HEK293T (cell line): Measurements from ENCODE around the gene CLN6.
A peak's percentile ranks its signal among the peaks of the same experiment; 100 is the strongest.
"Not testable (repeated sequence)": the region's sequence is repeated elsewhere in the genome, so short reads cannot be mapped to it uniquely, and the experiment has no call there.

Source experiments
- CTCF ChIA-PET: fragments of 350-600 bp; formaldehyde crosslinking; extraction: SDS; loops from one replicate; lab custom pipeline; 2021; ENCODE audit warnings: antibody characterized with exemption, inconsistent platforms; lab: Yijun Ruan, JAX
- POLR2A ChIA-PET: fragments of 350-600 bp; formaldehyde crosslinking; extraction: SDS; loops from one replicate; lab custom pipeline; 2020; ENCODE audit warnings: antibody characterized with exemption, inconsistent platforms; lab: Yijun Ruan, JAX
- DNase-seq: peaks from one replicate; pipeline ENCODE4 v3.0.0; 2012; ENCODE audit warnings: mixed read lengths; ENCODE audit errors: extremely low spot score
- ARNT ChIP-seq: fragments of 450-650 bp; IDR thresholded peaks from 2 replicates; pipeline ENCODE4 v1.6.1; 2017; ENCODE audit warnings: mild to moderate bottlenecking
- BHLHE40 ChIP-seq: fragments of 450-650 bp; IDR thresholded peaks from 2 replicates; pipeline ENCODE4 v1.6.1; 2016; ENCODE audit warnings: mild to moderate bottlenecking, moderate library complexity, borderline replicate concordance
- CTBP1 ChIP-seq: fragments of 450-650 bp; IDR thresholded peaks from 2 replicates; pipeline ENCODE4 v1.6.1; 2016; ENCODE audit warnings: borderline replicate concordance
- ELF4 ChIP-seq: fragments of 450-650 bp; IDR thresholded peaks from 2 replicates; pipeline ENCODE4 v1.6.1; 2017; ENCODE audit warnings: antibody characterized with exemption
- FOXA1 ChIP-seq: fragments of 450-650 bp; IDR thresholded peaks from 2 replicates; pipeline ENCODE4 v1.6.1; 2016; ENCODE audit warnings: mild to moderate bottlenecking
- FOXK2 ChIP-seq: fragments of 450-650 bp; IDR thresholded peaks from 2 replicates; pipeline ENCODE4 v1.6.1; 2016; ENCODE audit warnings: mild to moderate bottlenecking
- FOXM1 ChIP-seq: fragments of 450-650 bp; IDR thresholded peaks from 2 replicates; pipeline ENCODE4 v1.6.1; 2017; ENCODE audit warnings: mild to moderate bottlenecking, borderline replicate concordance
- HDGF ChIP-seq: fragments of 450-650 bp; IDR thresholded peaks from 2 replicates; pipeline ENCODE4 v1.6.1; 2017; ENCODE audit warnings: antibody characterized with exemption, borderline replicate concordance
- L3MBTL2 ChIP-seq: fragments of 450-650 bp; conservative IDR thresholded peaks from 2 replicates; pipeline ENCODE4 v1.6.1; 2016; ENCODE audit warnings: mild to moderate bottlenecking
- LEF1 ChIP-seq: fragments of 450-650 bp; IDR thresholded peaks from 2 replicates; pipeline ENCODE4 v1.6.1; 2017; ENCODE audit warnings: mild to moderate bottlenecking, borderline replicate concordance
- NFRKB ChIP-seq: fragments of 450-650 bp; IDR thresholded peaks from 2 replicates; pipeline ENCODE4 v1.6.1; 2016; ENCODE audit warnings: mild to moderate bottlenecking, moderate library complexity
- SP1 ChIP-seq: fragments of 450-650 bp; IDR thresholded peaks from 2 replicates; pipeline ENCODE4 v1.6.1; 2017
- SUZ12 ChIP-seq: fragments of 450-650 bp; IDR thresholded peaks from 2 replicates; pipeline ENCODE4 v1.6.1; 2016; ENCODE audit warnings: mild to moderate bottlenecking
- TARDBP ChIP-seq: fragments of 450-650 bp; IDR thresholded peaks from 2 replicates; pipeline ENCODE4 v1.6.1; 2016
- ZNF384 ChIP-seq: fragments of 450-650 bp; IDR thresholded peaks from 2 replicates; pipeline ENCODE4 v1.6.1; 2016
- TF ChIP-seq, protein P1 (sequence below): fragments of 450-650 bp; IDR thresholded peaks from 2 replicates; pipeline ENCODE4 v1.6.1; 2016

Gene CLN6

DNA sequence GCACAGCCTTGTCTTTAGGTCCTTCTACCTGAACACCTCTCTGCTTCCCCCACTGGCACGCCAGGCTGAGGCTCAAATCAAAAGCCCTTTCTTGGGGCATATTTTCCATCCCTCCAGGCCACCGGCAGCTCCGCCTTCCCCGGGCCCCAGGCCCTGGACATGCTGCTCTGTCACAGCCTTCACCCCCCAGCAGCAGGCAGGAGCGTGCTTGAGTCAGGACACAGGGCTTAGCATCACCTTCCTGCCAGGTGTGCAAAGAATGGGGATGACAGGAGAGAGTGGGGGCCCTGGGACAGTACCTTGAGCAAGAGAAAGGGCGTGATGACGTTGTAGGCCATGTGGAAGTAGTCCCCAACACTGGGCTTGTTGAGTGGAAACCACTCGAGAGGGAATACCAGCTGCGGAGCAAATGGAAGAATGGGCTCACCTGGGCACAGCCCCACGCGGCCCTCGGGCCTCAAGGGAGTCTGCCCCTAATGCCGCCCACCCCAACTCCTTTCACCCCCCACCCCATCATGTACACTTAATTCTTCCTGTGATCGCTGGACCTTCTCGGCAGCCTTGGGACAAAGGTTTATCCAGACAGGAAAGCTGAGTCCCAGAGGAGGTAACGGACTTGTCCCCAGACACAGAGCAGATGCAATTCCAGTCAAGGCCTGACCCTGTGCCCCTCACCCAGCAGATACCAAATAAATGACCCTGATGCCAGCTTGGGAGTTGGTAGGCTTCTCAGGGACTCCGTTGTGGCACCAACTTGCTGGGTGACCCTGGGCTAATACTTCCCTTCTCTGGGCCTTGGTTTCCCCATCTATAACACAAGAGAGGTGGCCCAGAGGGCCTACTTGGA is 15.3 kb downstream of the CLN6 start:
- ChIA-PET CTCF (no interaction called here), POLR2A (no interaction called here)
- no peak for DNase-seq
- TF ChIP-seq SUZ12 (no peak), ARNT (no peak), ELF4 (no peak), LEF1 (no peak), FOXK2 (no peak), CTBP1 (no peak), SP1 (no peak), L3MBTL2 (no peak), NFRKB (no peak), ZNF384 (no peak), FOXM1 (no peak)
- TF ChIP-seq, protein P1, sequence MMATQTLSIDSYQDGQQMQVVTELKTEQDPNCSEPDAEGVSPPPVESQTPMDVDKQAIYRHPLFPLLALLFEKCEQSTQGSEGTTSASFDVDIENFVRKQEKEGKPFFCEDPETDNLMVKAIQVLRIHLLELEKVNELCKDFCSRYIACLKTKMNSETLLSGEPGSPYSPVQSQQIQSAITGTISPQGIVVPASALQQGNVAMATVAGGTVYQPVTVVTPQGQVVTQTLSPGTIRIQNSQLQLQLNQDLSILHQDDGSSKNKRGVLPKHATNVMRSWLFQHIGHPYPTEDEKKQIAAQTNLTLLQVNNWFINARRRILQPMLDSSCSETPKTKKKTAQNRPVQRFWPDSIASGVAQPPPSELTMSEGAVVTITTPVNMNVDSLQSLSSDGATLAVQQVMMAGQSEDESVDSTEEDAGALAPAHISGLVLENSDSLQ = no peak

- CTCF ChIA-PET, POLR2A ChIA-PET, DNase-seq: not testable (repeated sequence)
These were observed 16.1 kb downstream of the CLN6 start for GRCh38 chr15:68213491-68213845.

DNA sequence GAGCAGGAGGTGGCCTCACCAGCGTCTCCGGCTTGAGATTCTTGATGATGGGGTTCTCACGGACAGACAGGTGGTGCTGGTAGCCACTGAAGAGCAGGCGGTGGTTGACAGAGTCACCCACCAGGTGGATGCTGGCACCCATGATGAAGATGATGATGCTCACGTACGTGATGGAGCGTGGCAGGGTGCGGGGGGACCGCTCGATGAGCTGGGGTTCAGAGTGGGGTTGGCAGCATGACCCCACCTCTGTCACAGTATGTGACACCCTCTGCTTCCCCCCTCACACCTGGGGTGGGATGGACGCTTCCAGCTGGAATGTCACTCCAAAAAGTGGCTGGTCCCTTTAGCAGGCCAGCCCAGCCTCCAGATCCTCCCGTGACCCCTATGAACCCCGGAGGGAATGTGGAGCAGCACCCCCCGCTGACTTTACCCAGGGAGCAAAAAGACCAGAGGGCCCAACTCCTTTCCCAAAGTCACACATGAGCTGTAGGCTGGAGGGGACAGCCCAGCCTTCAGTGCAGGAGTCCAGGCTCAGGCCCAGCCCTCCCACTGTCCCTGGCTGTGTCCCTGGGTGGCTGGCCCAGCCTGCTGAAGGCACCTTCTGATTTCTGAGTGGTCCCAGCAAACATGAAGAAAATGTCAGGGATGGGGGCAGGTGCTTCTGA is 17.7 kb downstream of the CLN6 start:
- POLR2A ChIA-PET = interaction anchor here (0.8 kb wide), 1 partner anchor 17 kb away, joined by 3 read pairs; no protein-coding TSS in a partner anchor
- CTCF ChIA-PET = interaction anchor here (0.6 kb wide), 1 partner anchor 334 kb away, joined by 3 read pairs; no protein-coding TSS in a partner anchor
- TF ChIP-seq BHLHE40 = no peak
- TF ChIP-seq FOXM1 = no peak
- no peak for TF ChIP-seq ARNT
- no peak for DNase-seq

- DNase-seq = peak; percentile 76
- TF ChIP-seq NFRKB (no peak), ARNT (no peak), L3MBTL2 (no peak)
- ChIA-PET POLR2A (interaction anchor here (0.8 kb wide), 1 partner anchor 16 kb away, joined by 3 read pairs; no protein-coding TSS in a partner anchor), CTCF (interaction anchor here (0.6 to 1.0 kb wide), 2 partner anchors 18 to 334 kb away, joined by 3 read pairs; no protein-coding TSS in a partner anchor)
These were observed 18.5 kb downstream of the CLN6 start for GRCh38 chr15:68210821-68211655.

- POLR2A ChIA-PET = no interaction called here
- CTCF ChIA-PET = interaction anchor here (1.0 kb wide), 1 partner anchor 17 kb away, joined by 3 read pairs; no protein-coding TSS in a partner anchor
- no peak for DNase-seq
- TF ChIP-seq HDGF (no peak), FOXM1 (no peak), CTBP1 (no peak), NFRKB (no peak), SP1 (no peak), LEF1 (no peak), ZNF384 (no peak), FOXA1 (no peak), ELF4 (no peak), FOXK2 (no peak), TARDBP (no peak), ARNT (no peak), SUZ12 (no peak), L3MBTL2 (no peak), BHLHE40 (no peak)
- TF ChIP-seq, protein P1 = no peak
These were observed 19.1 kb downstream of the CLN6 start for GRCh38 chr15:68210409-68210756.

DNA sequence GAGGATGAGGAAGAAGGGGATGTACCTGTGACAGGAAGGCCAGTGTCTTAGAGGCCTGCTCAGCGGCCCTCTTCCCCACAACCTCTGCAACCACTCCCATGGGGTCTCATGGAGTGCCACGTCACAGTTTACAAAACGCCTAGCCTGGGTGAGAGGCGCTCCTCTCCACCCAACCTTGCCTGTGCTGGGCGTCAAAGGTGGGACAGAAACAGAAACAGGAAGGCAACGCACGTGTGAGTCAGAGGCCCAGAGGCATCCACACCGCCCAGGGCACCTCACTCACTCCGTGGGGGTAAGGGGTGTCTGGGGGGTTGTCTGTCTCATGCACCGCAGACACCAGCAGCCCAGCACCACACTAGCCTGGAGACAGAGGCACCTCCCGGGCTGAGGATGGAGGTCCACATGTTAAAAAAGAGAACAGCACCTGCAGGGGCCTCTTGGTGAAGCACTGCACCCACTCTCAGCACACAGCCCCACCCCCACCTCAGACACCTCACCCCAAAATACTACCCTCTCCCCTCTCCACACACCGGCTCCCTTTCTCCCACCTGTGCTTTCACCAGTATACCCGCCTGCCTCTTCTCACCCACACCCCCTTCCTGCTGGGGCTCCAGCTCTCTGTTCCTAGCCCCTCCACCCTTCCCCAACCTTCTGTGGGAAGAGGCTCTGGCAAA is 19.7 kb downstream of the CLN6 start:
- ChIA-PET POLR2A (no interaction called here), CTCF (no interaction called here)
- DNase-seq = no peak
- TF ChIP-seq ZNF384 (no peak), ELF4 (no peak), ARNT (no peak), LEF1 (no peak), BHLHE40 (no peak), TARDBP (no peak), FOXM1 (no peak), FOXA1 (no peak), FOXK2 (no peak), SUZ12 (no peak)
- TF ChIP-seq, protein P1 = no peak
